Left lobe of liver (tissue), 2 donors: Measurements from ENCODE around the gene HLA-DQA2. TPM values are rescaled to one million over a fixed set of nuclear protein-coding genes. Genes with fewer than 3 reads are reported as not detected.
"Not testable (repeated sequence)": the region's sequence is repeated elsewhere in the genome, so short reads cannot be mapped to it uniquely, and the experiment has no call there.

Experiments used
- ATAC-seq: fragments of 200-7000 bp; cut with Tn5 transposase; one replicate; pipeline ENCODE4 v1.9.1; 2020; ENCODE audit warnings: mild to moderate bottlenecking, moderate library complexity
- DNase-seq: peaks from one replicate; pipeline ENCODE4 v3.0.0-alpha.2; 2020; ENCODE audit warnings: low spot score
- total RNA-seq: library from RNA; stranded (reverse); gene quantifications from one replicate; pipeline ENCODE4 v1.2.1, GENCODE V29; 2021
- donor health status: DM: no; HTN: no; CAD: no; lungs with moderate emphysema.
- donor health status: DM: no; HTN: yes; CAD: no.

The HLA-DQA2 gene
- total RNA-seq: not detected

GRCh38 chr6:32741031-32741960, at the start of gene HLA-DQA2:
HLA-DQA2 (plus strand) TSS chr6:32741391; CDS start chr6:32741444, 53 bp downstream.
- no peak for DNase-seq
- no peak for ATAC-seq

- peak; percentile 60 for ATAC-seq
- DNase-seq: no peak
Observed at GRCh38 chr6:32692019-32692418, 49.2 kb upstream of the HLA-DQA2 start.

GRCh38 chr6:32697031-32697430, 44.2 kb upstream of the HLA-DQA2 start:
- ATAC-seq (no peak), DNase-seq (no peak)

- ATAC-seq (peak; percentile 88), DNase-seq (peak; percentile 46)
Observed at GRCh38 chr6:32700391-32701040, 40.7 kb upstream of the HLA-DQA2 start.

GRCh38 chr6:32703347-32703746, 37.8 kb upstream of the HLA-DQA2 start:
- ATAC-seq: no peak
- DNase-seq: no peak

- DNase-seq, ATAC-seq: not testable (repeated sequence)
Observed at GRCh38 chr6:32705164-32705563, 36.0 kb upstream of the HLA-DQA2 start.

- ATAC-seq (no peak), DNase-seq (no peak)
Observed at GRCh38 chr6:32709625-32710024, 31.6 kb upstream of the HLA-DQA2 start.

GRCh38 chr6:32713241-32713640, 27.9 kb upstream of the HLA-DQA2 start:
- ATAC-seq (no peak), DNase-seq (no peak)

- ATAC-seq (no peak), DNase-seq (no peak)
Observed at GRCh38 chr6:32716396-32716795, 24.8 kb upstream of the HLA-DQA2 start.

- no peak for ATAC-seq
- DNase-seq: no peak
Observed at GRCh38 chr6:32718879-32719278, 22.3 kb upstream of the HLA-DQA2 start.

GRCh38 chr6:32738126-32738525, 3.1 kb upstream of the HLA-DQA2 start:
- DNase-seq: no peak

GRCh38 chr6:32742374-32742773, 1.2 kb downstream of the HLA-DQA2 start:
- DNase-seq (no peak), ATAC-seq (no peak)

More at GRCh38 chr6:32738126-32738525, 3.1 kb upstream of the HLA-DQA2 start:
- ATAC-seq: no peak

- DNase-seq: no peak
- no peak for ATAC-seq
Observed at GRCh38 chr6:32744776-32745175, 3.6 kb downstream of the HLA-DQA2 start.

- not testable (repeated sequence) for ATAC-seq, DNase-seq
Observed at GRCh38 chr6:32745649-32746048, 4.5 kb downstream of the HLA-DQA2 start.

GRCh38 chr6:32752580-32752979, 11.4 kb downstream of the HLA-DQA2 start:
- ATAC-seq: no peak
- no peak for DNase-seq

- DNase-seq (no peak), ATAC-seq (no peak)
Observed at GRCh38 chr6:32759669-32760068, 18.5 kb downstream of the HLA-DQA2 start.

- ATAC-seq (peak; percentile 20), DNase-seq (no peak)
Observed at GRCh38 chr6:32761072-32761471, 19.9 kb downstream of the HLA-DQA2 start.

GRCh38 chr6:32761548-32761947, 20.4 kb downstream of the HLA-DQA2 start:
- ATAC-seq (no peak), DNase-seq (no peak)

- DNase-seq: no peak
- ATAC-seq: no peak
Observed at GRCh38 chr6:32763421-32763820, 22.2 kb downstream of the HLA-DQA2 start, which contains the start of gene HLA-DQB2. HLA-DQB2 (minus strand) TSS chr6:32763532; CDS start chr6:32763470, 62 bp downstream.

- ATAC-seq (no peak), DNase-seq (no peak)
Observed at GRCh38 chr6:32764048-32764447, 22.9 kb downstream of the HLA-DQA2 start.

GRCh38 chr6:32772656-32773055, 31.5 kb downstream of the HLA-DQA2 start:
- no peak for DNase-seq
- ATAC-seq: no peak

GRCh38 chr6:32774426-32774825, 33.2 kb downstream of the HLA-DQA2 start:
- no peak for ATAC-seq
- no peak for DNase-seq
